Adipocyte (in vitro differentiated cells): ENCODE measurements around the gene FAR2.

Experiments
- DNase-seq: peaks from one replicate; pipeline ENCODE4 v3.0.0-alpha.2; 2015; ENCODE audit warnings: low read depth
- H3K27me3 ChIP-seq: replicated peaks from 2 replicates; pipeline ENCODE4 v1.7.0; 2013; ENCODE audit warnings: mild to moderate bottlenecking, low read length, moderate library complexity; ENCODE audit not compliant: control insufficient read depth, insufficient read depth
- H3K36me3 ChIP-seq: 2 replicates; pipeline ENCODE4 v1.7.0; 2013; ENCODE audit warnings: low read length, mild to moderate bottlenecking, moderate library complexity; ENCODE audit not compliant: control insufficient read depth, insufficient read depth, severe bottlenecking
- H3K4me1 ChIP-seq: 2 replicates; pipeline ENCODE4 v1.7.0; 2013; ENCODE audit warnings: mild to moderate bottlenecking, low read length, moderate library complexity; ENCODE audit not compliant: control insufficient read depth, insufficient read depth
- H3K4me3 ChIP-seq: 2 replicates; pipeline ENCODE4 v1.7.0; 2013; ENCODE audit warnings: mild to moderate bottlenecking, low read length, moderate library complexity
- H3K9ac ChIP-seq: 2 replicates; pipeline ENCODE4 v1.7.0; 2013; ENCODE audit warnings: mild to moderate bottlenecking, low read length, moderate library complexity
- H3K9me3 ChIP-seq: 2 replicates; pipeline ENCODE4 v1.7.0; 2013; ENCODE audit warnings: mild to moderate bottlenecking, low read length, moderate library complexity; ENCODE audit not compliant: control insufficient read depth

Gene FAR2

GRCh38 chr12:29148911-29149690 is at the start of gene FAR2:
Gene FAR2 (plus strand): TSS chr12:29149278. CDS start chr12:29270450, 121,172 bp downstream.
- DNase-seq: peak; percentile 71
- H3K36me3 ChIP-seq: no peaks in the 10 kb centered on the region
- H3K4me3 ChIP-seq: peak within 1 kb of the TSS; percentile 96
- H3K9me3 ChIP-seq: no peaks in the 10 kb centered on the region
- no peaks in the 10 kb centered on the region for H3K27me3 ChIP-seq
- H3K4me1 ChIP-seq: peaks cover 8% of the 10 kb centered on the region
- peak within 1 kb of the TSS; percentile 88 for H3K9ac ChIP-seq

DNA sequence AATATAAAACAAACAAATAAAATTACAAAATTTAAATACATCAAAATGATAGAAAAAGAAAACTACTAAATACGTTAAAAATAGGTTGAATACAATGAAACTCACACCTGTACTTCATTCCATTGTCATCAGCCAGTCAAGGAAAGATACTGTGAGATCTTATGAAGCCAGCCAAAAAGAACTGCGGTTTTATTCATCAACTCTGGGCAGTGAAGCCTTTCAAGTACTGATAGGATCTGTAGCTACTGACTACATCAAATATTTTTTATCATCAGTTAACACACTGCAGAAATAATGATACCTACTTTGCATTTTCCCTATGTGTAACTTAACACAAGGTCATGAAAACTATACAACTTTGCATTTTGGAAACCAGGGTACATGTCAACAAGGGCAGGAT is 46.3 kb upstream of the FAR2 start:
- no peak overlapping the region for H3K4me3 ChIP-seq
- H3K9me3 ChIP-seq: peaks cover 5% of the 10 kb centered on the region
- no peak overlapping the region for H3K9ac ChIP-seq
- no peak for DNase-seq
- H3K27me3 ChIP-seq: no peaks in the 10 kb centered on the region
- peaks cover 3% of the 10 kb centered on the region for H3K4me1 ChIP-seq
- H3K36me3 ChIP-seq: no peaks in the 10 kb centered on the region

GRCh38 chr12:29103539-29103974 is 45.5 kb upstream of the FAR2 start:
- peaks cover 3% of the 10 kb centered on the region for H3K4me1 ChIP-seq
- H3K36me3 ChIP-seq: no peaks in the 10 kb centered on the region
- H3K9me3 ChIP-seq: peaks cover 5% of the 10 kb centered on the region
- no peak for DNase-seq
- H3K27me3 ChIP-seq: no peaks in the 10 kb centered on the region
- H3K9ac ChIP-seq: no peak overlapping the region
- H3K4me3 ChIP-seq: no peak overlapping the region

DNA sequence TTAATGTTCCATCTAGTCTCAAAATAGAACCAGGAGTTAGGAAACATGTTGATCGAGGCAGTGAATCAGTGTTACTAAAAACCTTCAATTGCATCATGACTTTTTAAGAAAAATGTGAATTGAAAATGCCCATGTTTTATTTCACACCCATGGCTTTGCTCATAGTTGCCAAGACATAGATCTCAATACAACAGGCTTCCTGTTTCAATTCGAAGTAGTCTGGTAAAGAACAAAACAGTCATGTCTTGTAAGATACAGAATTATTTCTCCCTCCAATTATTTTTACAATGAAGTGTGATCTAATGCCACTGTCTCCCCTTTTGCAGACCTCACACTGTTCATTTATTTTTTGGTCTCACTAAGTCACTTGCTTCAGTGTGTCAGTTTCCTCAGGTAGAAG is 44.6 kb upstream of the FAR2 start:
- H3K36me3 ChIP-seq: no peaks in the 10 kb centered on the region
- peaks cover 9% of the 10 kb centered on the region for H3K9me3 ChIP-seq
- peak; percentile 17 for DNase-seq
- H3K4me1 ChIP-seq: peaks cover 3% of the 10 kb centered on the region
- no peak overlapping the region for H3K4me3 ChIP-seq
- no peak overlapping the region for H3K9ac ChIP-seq
- H3K27me3 ChIP-seq: no peaks in the 10 kb centered on the region

- DNase-seq: no peak
- H3K4me1 ChIP-seq: no peaks in the 10 kb centered on the region
- peaks cover 26% of the 10 kb centered on the region for H3K9me3 ChIP-seq
Measured at GRCh38 chr12:29110506-29111442, 38.3 kb upstream of the FAR2 start.

DNA sequence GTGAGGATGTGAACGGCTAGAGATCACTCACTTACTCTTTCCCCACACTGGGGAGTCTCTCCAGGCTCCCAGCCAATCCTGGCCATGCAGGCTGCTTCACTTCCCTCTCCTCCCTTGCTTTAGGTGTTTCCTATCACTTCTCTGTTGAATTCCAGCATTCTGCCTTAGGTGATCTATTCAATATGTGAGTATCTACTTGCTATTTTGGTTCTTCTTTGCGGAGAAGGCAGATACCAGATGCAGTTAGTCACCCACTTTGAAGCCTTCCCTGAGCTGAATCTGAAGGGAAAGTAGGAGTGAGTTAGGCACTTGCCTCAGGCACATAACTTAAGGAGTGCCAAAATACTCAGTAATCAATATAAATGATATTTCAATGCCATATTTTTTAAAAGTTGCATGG is 36.0 kb upstream of the FAR2 start:
- peak; percentile 53 for DNase-seq
- no peak overlapping the region for H3K4me3 ChIP-seq
- H3K9ac ChIP-seq: no peak overlapping the region
- H3K27me3 ChIP-seq: no peaks in the 10 kb centered on the region
- H3K36me3 ChIP-seq: no peaks in the 10 kb centered on the region
- H3K9me3 ChIP-seq: peaks cover 26% of the 10 kb centered on the region
- no peaks in the 10 kb centered on the region for H3K4me1 ChIP-seq

More at GRCh38 chr12:29110506-29111442, 38.3 kb upstream of the FAR2 start:
- Histone ChIP-seq H3K27me3 (no peaks in the 10 kb centered on the region), H3K9ac (no peak overlapping the region), H3K36me3 (no peaks in the 10 kb centered on the region), H3K4me3 (no peak overlapping the region)

DNA sequence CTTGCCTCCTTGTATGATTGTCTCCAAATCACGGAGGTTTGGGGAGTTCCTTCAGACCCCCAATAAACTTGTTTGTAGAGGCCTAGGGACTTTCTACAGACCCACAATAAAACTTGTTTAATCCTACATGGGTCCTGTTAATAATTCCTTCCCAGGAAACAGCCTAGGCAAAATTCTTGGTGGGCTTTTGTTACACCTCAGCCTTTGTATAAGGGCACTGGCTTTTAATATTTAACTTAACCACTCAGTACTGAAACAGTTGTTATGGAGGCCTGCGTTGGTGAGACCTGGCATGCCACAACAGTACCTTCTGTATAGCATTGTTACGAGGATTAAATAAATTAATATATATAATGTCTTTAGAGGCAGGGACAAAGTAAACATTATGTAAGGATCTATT is 32.7 kb upstream of the FAR2 start:
- Histone ChIP-seq H3K9me3 (peaks cover 9% of the 10 kb centered on the region), H3K4me3 (no peak overlapping the region), H3K36me3 (no peaks in the 10 kb centered on the region), H3K27me3 (no peaks in the 10 kb centered on the region), H3K4me1 (peaks cover 3% of the 10 kb centered on the region), H3K9ac (no peak overlapping the region)
- DNase-seq: no peak

- DNase-seq: peak; percentile 15
- H3K27me3 ChIP-seq: no peaks in the 10 kb centered on the region
- no peak overlapping the region for H3K9ac ChIP-seq
- no peak overlapping the region for H3K4me3 ChIP-seq
- no peaks in the 10 kb centered on the region for H3K9me3 ChIP-seq
- no peaks in the 10 kb centered on the region for H3K4me1 ChIP-seq
- no peaks in the 10 kb centered on the region for H3K36me3 ChIP-seq
Measured at GRCh38 chr12:29131539-29131938, 17.5 kb upstream of the FAR2 start.

DNA sequence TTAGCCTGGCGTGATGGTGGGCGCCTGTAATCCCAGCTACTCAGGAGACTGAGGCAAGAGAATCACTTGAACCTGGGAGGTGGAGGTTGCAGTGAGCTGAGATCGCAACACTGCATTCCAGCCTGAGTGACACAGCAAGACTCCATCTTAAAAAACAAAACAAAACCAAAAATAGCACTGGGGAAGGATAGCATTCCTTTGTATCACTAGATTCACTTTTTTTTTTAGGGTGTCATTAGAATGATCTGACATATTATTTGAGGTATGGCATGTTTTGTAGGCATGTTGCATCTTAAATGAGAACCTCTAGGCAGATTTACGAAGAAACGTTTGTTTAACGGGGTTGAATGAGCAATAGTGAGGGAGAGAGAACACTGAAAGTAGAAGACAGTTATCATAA is 16.8 kb upstream of the FAR2 start:
- Histone ChIP-seq H3K4me3 (no peak overlapping the region), H3K9me3 (no peaks in the 10 kb centered on the region), H3K4me1 (no peaks in the 10 kb centered on the region), H3K36me3 (no peaks in the 10 kb centered on the region), H3K27me3 (no peaks in the 10 kb centered on the region), H3K9ac (no peak overlapping the region)
- DNase-seq: no peak

GRCh38 chr12:29133181-29133580 is 15.9 kb upstream of the FAR2 start:
- peak; percentile 5 for DNase-seq
- Histone ChIP-seq H3K4me3 (no peak overlapping the region), H3K27me3 (no peaks in the 10 kb centered on the region), H3K9ac (no peak overlapping the region), H3K4me1 (no peaks in the 10 kb centered on the region), H3K9me3 (no peaks in the 10 kb centered on the region), H3K36me3 (no peaks in the 10 kb centered on the region)

DNA sequence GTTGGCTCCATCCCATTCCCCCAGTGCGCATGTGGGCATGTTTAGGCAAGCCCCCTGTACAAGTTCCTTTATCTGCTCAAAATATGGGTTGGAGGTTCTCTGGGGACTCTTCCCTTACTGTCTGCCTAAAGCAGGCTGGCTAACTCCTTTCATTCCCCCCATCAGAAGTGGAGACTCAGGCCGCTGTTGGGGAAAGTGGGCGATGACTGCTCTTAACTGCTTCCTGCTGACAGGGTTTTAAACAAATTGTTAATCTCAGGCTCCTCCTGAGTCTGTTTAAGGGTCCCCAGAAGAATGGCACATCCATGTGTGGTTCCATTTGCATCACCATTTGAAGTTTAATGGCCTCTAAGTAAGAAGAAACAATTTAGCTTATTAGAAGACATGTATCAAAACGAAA is 15.4 kb upstream of the FAR2 start:
- no peaks in the 10 kb centered on the region for H3K4me1 ChIP-seq
- H3K4me3 ChIP-seq: no peak overlapping the region
- H3K9ac ChIP-seq: no peak overlapping the region
- DNase-seq: no peak
- H3K36me3 ChIP-seq: no peaks in the 10 kb centered on the region
- H3K9me3 ChIP-seq: no peaks in the 10 kb centered on the region
- no peaks in the 10 kb centered on the region for H3K27me3 ChIP-seq
